K562 (cell line): ENCODE measurements around the gene TMEM181. TPM values are rescaled to one million over a fixed set of nuclear protein-coding genes. Genes with fewer than 3 reads are reported as not detected.

Experiments used
- ATAC-seq: fragments of 200-7000 bp; cut with Tn5 transposase; 3 replicates; pipeline ENCODE4 v1.9.1; 2020; ENCODE audit warnings: moderate library complexity
- BruUV-seq: library from RNA; stranded (reverse); fragments of 400-500 nt; replicated peaks from 2 replicates; lab custom pipeline; 2021; lab: Mats Ljungman, UMichigan
- CTCF ChIA-PET: fragments of 300-600 bp; formaldehyde crosslinking; extraction: SDS; loops from one replicate; lab custom pipeline; 2021; ENCODE audit warnings: low intra/inter-chr PET ratio; lab: Yijun Ruan, JAX
- POLR2A ChIA-PET: fragments of 300-600, 350-650 bp; sonication (Branson Sonifier 250); formaldehyde crosslinking; extraction: SDS; loops from one replicate; lab custom pipeline; 2021; ENCODE audit warnings: antibody characterized with exemption, inconsistent platforms; lab: Yijun Ruan, JAX
- DNase-seq, 4 experiments: peaks; one replicate each; pipeline versions ENCODE4 v3.0.0 to v3.0.0-alpha.2; 2011 to 2018; ENCODE audit warnings: low spot score in 3 of 4, mixed read lengths in 3 of 4; ENCODE audit errors: extremely low read depth in 1 of 4
- FAIRE-seq: peaks from 2 replicates; lab custom pipeline; 2011; peaks lifted over from hg19 to GRCh38; lab: Jason Lieb, UNC
- H2AFZ ChIP-seq: 2 replicates; pipeline ENCODE4 v1.6.0; 2011; ENCODE audit warnings: low read depth, low read length, control low read depth, inconsistent platforms
- H3K27ac ChIP-seq: fragments of 200-600 bp; 3 replicates; pipeline ENCODE4 v1.8.0; 2011; ENCODE audit warnings: low read depth, mild to moderate bottlenecking, control low read depth, inconsistent platforms, low read length, moderate library complexity, mixed read lengths; ENCODE audit errors: extremely low read depth
- H3K27me3 ChIP-seq, 2 experiments: fragments of 300-600 bp in 1 of 2; 2 replicates in 1 of 2; 3 replicates in 1 of 2; pipeline versions ENCODE4 v1.6.0 to v1.8.0; 2011; ENCODE audit warnings: inconsistent platforms in 2 of 2, low read length in 2 of 2, mild to moderate bottlenecking in 1 of 2, mixed read lengths in 1 of 2, moderate library complexity in 1 of 2; ENCODE audit not compliant: control insufficient read depth in 2 of 2, insufficient read depth in 2 of 2
- H3K36me3 ChIP-seq: fragments of 300-600 bp; 3 replicates; pipeline ENCODE4 v1.8.0; 2011; ENCODE audit warnings: mild to moderate bottlenecking, low read length, inconsistent platforms; ENCODE audit not compliant: control insufficient read depth, insufficient read depth
- H3K4me1 ChIP-seq, 2 experiments: fragments of 200-600 bp in 1 of 2; replicated peaks in 1 of 2; 2 replicates in 1 of 2; 3 replicates in 1 of 2; pipeline versions ENCODE4 v1.5.1 to v1.8.0; 2011; ENCODE audit warnings: inconsistent platforms in 2 of 2, low read length in 2 of 2, mild to moderate bottlenecking in 1 of 2, mixed read lengths in 1 of 2, moderate library complexity in 1 of 2; ENCODE audit not compliant: control insufficient read depth in 2 of 2, insufficient read depth in 2 of 2
- H3K4me2 ChIP-seq: 2 replicates; pipeline ENCODE4 v1.6.1; 2011; ENCODE audit warnings: low read length, control low read depth, inconsistent platforms, mixed read lengths; ENCODE audit not compliant: insufficient read depth
- H3K4me3 ChIP-seq: fragments of 200-600 bp; sonication (generic), shearing (Covaris generic); 2 replicates; pipeline ENCODE4 v1.5.1; 2016; ENCODE audit warnings: control low read depth, inconsistent platforms
- H3K79me2 ChIP-seq: fragments of 200-600 bp; 3 replicates; pipeline ENCODE4 v1.8.0; 2011; ENCODE audit warnings: low read length, inconsistent platforms; ENCODE audit not compliant: control insufficient read depth, insufficient read depth
- H3K9ac ChIP-seq, 2 experiments: 2 replicates each; pipeline versions ENCODE4 v1.6.0 to v1.6.1; 2011; ENCODE audit warnings: low read depth in 2 of 2, low read length in 2 of 2, control low read depth in 1 of 2, inconsistent platforms in 1 of 2, mild to moderate bottlenecking in 1 of 2, mixed read lengths in 1 of 2; ENCODE audit not compliant: insufficient read depth in 1 of 2
- H3K9me1 ChIP-seq: one replicate; pipeline ENCODE4 v1.6.0; 2011; ENCODE audit warnings: inconsistent platforms, mild to moderate bottlenecking, low read length, moderate library complexity; ENCODE audit not compliant: control insufficient read depth, insufficient read depth
- H3K9me3 ChIP-seq: replicated peaks from 2 replicates; pipeline ENCODE4 v1.5.1; 2011; ENCODE audit warnings: low read depth, low read length, inconsistent platforms; ENCODE audit not compliant: control insufficient read depth, insufficient read depth
- H4K20me1 ChIP-seq: replicated peaks from 2 replicates; pipeline ENCODE4 v1.6.1; 2011; ENCODE audit warnings: low read length, inconsistent platforms, mixed read lengths; ENCODE audit not compliant: control insufficient read depth, insufficient read depth
- POLR2G ChIP-seq: fragments of 200-400 bp; formaldehyde crosslinking; IDR thresholded peaks from 2 replicates; pipeline ENCODE4 v1.6.1; 2017; ENCODE audit warnings: low read depth, mild to moderate bottlenecking, antibody characterized with exemption, low read length, moderate library complexity
- RCOR1 ChIP-seq, 2 experiments: IDR thresholded peaks; 2 replicates each; pipeline ENCODE4 v1.6.1; 2012; ENCODE audit warnings: low read depth in 2 of 2, low read length in 2 of 2, borderline replicate concordance in 1 of 2, improper control_type of control experiment in 1 of 2
- TAF1 ChIP-seq: IDR thresholded peaks from 2 replicates; pipeline ENCODE4 v1.6.1; 2011; ENCODE audit warnings: mild to moderate bottlenecking, low read length, moderate library complexity; ENCODE audit not compliant: insufficient read depth, control insufficient read depth, severe bottlenecking; ENCODE audit errors: extremely low read depth
- WGBS: fragments of 100-300 bp; shearing (Covaris generic); methylation state at CpG from one replicate; pipeline ENCODE4 v1.1.6; 2016; ENCODE audit warnings: low coverage, mixed read lengths; ENCODE audit not compliant: insufficient coverage; ENCODE audit errors: missing lambda C conversion rate; 5-methylcytosine and 5-hydroxymethylcytosine counted together
- in situ Hi-C: fragments of 300-500 bp; cut with MboI; formaldehyde crosslinking; loops from 4 replicates; pipeline ENCODE4 v1.15.0; 2018; ENCODE audit warnings: inconsistent platforms, mixed read lengths
- intact Hi-C: fragments of 100-400 bp; cut with micrococcal nuclease; formaldehyde crosslinking; loops from 2 replicates; pipeline ENCODE4 v1.14.2; 2022
- polyA plus RNA-seq, 8 experiments: library from polyadenylated mRNA; depleted of rRNA in 4 of 8; stranded (reverse) in 5 of 8; unstranded in 3 of 8; fragments of >200 nt; fragmentation: Nextera tagmentation in 2 of 8; fragmentation: Illumina TruSeq in 1 of 8; extraction: Ambion mirVana in 2 of 8; extraction: Trizol in 1 of 8; gene quantifications; 2 replicates each; pipeline versions ENCODE4 v1.2.1 to v1.2.3, GENCODE V29; 2011 to 2014; ENCODE audit warnings: inconsistent platforms in 1 of 8, missing spikeins in 1 of 8
- total RNA-seq, 7 experiments: library from RNA; depleted of rRNA in 6 of 7; stranded (reverse); fragments of >200 nt in 6 of 7; fragmentation: Illumina TruSeq in 2 of 7; extraction: Trizol in 2 of 7; gene quantifications; 2 replicates each; pipeline versions ENCODE4 v1.2.1 to v1.2.3, GENCODE V29; 2011 to 2021; ENCODE audit warnings: low replicate concordance in 1 of 7

The TMEM181 gene
- total and polyA plus RNA-seq, 9 of the 15 experiments (the other 6 are each of a cell fraction or from before 2014, with no cell fraction given), result 5.6 to 27.2 (median 19.9) TPM

- 92% methylated on average over 25 of the region's 25 CpGs for WGBS
- Histone ChIP-seq H3K27me3 (no peaks in the 10 kb centered on the region), H3K9me1 (no peaks in the 10 kb centered on the region), H3K4me3 (no peak overlapping the region), H3K36me3 (peaks cover 90% of the 10 kb centered on the region), H3K79me2 (no peaks in the 10 kb centered on the region), H3K4me2 (no peak overlapping the region), H3K27ac (no peak overlapping the region), H3K9ac (peak overlapping the region in 1 of 2 experiments; percentile 14; a peak in 1 of 4 replicates), H2AFZ (no peak overlapping the region), H3K4me1 (peaks cover 0 to 10% of the 10 kb centered on the region in 2 experiments; a peak in 2 of 5 replicates), H4K20me1 (no peaks in the 10 kb centered on the region), H3K9me3 (no peaks in the 10 kb centered on the region)
- no TSS peak for BruUV-seq
- ChIA-PET POLR2A (interaction anchor here (0.5 kb wide), 1 partner anchor 350 kb away, joined by 3 read pairs; no protein-coding TSS in a partner anchor), CTCF (interaction anchor here (0.6 kb wide), 1 partner anchor 20 kb away, joined by 4 read pairs; the partner anchor contains the start of gene DYNLT1)
- DNase-seq (no peak), ATAC-seq (no peak), FAIRE-seq (no peak)
- in situ Hi-C loops (no loop called here), intact Hi-C loops (no loop called here)
- TF ChIP-seq POLR2G (peak; percentile 37; the same call in 1 of the 2 replicates), RCOR1 (IDR thresholded peaks at IDR 0.05; ENCODE audit: borderline replicate concordance in 1 of 2, low read depth in 2 of 2, low read length in 2 of 2) (no peak), TAF1 (no peak)
Measured at GRCh38 chr6:158624684-158625682, 65.1 kb downstream of the TMEM181 start.
